ENCODE results near the gene APH1B.
"Not testable (repeated sequence)": the region's sequence is repeated elsewhere in the genome, so short reads cannot be mapped to it uniquely, and the experiment has no call there.

APH1B gene

GRCh38 chr15:63332367-63333124, 55.1 kb downstream of the APH1B start:
- DNase-seq: no peak

- no peak for DNase-seq
Measured at GRCh38 chr15:63334821-63335220, 57.4 kb downstream of the APH1B start.

- DNase-seq: no peak
Measured at GRCh38 chr15:63335543-63336240, 58.3 kb downstream of the APH1B start.

DNA sequence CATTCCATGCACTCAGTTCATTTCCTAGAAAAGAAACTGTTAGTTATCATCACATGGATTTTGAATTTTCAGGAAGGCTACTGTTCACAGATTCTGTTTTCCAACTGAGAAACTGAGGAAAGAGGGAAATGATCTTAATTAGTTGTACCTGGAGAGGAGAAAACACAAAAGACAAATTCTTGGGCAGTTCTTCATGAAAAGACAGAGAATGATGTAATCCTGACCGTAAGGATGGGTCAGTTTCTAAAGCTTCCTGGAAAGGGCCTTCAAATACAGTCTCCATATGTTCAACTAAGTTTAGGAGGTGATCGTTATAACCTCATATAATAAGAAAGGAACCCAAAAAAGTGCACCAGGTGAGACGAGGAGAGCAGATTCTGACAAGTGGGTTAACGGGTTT, 59.6 kb downstream of the APH1B start:
- DNase-seq: no peak

DNA sequence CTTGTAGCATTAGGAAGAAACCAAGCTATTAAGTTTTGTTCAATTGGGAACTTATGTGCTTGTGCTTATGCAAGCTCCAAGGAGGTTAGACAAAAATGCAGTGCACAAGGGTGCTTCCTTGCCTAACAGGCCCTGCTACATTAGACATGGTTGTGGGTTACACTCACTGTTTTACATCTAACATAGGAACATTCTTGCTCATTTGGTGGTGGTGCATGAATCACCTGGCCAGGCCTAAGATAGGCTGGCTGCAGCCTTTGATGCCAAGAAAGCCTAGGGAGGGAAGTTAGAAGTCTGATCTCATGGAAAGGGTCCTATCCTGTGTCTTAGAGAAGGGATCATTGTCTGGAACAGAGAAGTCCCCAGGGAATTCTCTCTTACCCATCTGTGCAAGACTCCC, 60.8 kb downstream of the APH1B start:
- DNase-seq: no peak

DNA sequence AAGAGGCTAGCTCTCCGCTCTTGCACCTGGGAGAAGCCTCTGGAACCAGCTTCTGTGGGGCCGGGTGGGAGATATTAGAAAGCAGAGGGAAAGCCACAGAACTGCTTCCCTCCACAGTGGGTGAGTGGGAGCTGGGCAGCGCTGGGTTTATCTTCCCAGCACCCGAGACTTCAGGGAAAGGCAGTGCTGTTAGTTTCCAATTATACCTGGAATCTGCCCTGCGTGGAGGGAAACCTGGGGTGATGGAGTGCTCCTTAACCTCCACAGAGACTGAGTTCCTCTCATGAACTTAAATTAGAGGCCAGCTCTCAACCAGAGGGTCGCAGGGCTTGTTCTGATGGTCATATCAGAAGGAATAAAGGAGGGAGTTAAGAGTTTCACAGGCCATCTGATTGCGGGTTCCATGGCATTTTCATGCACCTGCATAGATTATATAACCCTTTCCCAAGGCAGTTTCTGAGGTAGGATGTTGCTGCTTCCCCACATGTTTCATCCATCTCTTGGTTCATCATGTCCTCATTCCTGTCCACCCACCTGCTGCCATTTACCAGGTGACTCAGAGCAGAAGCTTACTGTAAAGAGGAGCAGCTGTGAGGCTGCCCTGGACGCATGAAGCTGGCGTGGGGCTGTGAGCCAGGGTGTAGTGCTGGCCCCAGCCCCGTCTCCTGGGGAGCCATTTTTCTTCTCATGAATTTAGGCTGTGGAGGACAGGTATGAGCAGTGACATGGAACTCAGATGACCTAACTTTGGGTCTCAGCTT, 61.8 kb downstream of the APH1B start:
- no peak for DNase-seq

GRCh38 chr15:63339836-63340235, 62.4 kb downstream of the APH1B start:
- DNase-seq: no peak

GRCh38 chr15:63340353-63340752, 62.9 kb downstream of the APH1B start:
- no peak for DNase-seq

DNA sequence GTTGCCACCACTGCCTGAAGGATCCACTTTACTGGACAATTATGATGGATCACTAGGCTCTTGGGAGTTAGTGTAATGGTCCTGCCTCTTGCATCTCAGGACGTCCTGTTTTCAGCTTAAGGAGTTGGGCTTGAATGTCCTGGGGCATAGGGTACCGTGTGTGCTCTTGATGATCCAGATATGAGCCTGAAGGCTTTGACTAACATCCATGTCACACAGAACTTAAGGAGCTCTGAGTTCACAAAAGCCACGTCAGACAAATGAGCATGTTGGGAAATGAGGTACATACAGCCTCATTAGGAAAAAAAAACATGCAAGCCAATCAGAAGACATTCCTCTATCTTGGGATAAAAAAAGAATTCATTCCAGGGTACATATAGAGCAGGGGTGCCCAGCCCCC, 63.5 kb downstream of the APH1B start:
- no peak for DNase-seq

- no peak for DNase-seq
Measured at GRCh38 chr15:63341898-63342297, 64.5 kb downstream of the APH1B start.

- DNase-seq: not testable (repeated sequence)
Measured at GRCh38 chr15:63342996-63343562, 65.7 kb downstream of the APH1B start.

DNA sequence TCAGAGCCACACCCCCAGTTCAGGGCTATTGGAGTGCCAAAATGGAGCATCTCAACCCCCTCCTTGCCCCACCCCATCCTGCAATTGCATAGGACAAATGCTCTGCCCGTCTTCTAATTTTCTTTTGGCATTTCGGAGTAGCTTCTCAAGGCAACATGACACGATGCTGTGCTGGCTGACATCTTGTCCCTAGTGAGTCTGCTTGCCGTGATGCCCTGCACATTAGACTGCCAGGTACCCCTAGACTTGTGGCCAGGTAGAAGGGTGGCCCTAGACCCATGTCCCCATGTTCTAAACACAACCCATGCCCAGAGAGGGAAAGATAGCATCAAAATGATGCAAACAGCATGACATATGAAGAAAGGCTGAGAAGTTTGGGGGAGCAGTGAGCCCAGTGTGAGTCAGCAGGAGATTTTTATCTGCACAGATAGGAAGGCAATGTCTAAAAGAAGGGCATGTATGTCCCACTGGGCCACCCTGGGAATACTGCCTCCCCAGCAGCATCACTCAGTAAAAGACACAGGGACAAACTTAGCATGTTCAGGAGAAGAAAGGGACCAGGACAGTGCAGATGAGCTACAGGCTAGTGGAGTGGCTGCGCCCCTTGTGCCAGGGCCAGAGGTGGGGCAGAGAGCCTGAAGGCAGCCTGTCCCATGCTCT, 67.5 kb downstream of the APH1B start:
- DNase-seq: no peak

DNA sequence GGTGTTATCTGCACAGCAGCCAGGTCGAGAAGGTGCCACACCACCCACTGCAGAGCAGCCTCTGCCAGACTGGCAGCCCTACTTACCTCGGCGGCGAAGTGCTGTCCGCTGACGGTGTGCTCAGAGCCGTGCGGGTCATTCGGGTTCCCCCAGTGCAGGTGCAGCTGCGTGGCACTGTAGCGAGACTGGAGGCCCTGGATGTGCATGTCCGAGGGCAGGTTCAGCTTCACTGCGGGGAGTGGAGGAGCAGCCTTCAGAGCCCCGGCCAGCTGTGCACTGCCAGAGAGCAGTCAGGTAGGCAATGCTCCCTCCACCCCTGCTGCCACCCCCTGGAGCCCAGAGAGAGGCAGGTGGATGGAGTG, 68.0 kb downstream of the APH1B start:
- DNase-seq: no peak

DNA sequence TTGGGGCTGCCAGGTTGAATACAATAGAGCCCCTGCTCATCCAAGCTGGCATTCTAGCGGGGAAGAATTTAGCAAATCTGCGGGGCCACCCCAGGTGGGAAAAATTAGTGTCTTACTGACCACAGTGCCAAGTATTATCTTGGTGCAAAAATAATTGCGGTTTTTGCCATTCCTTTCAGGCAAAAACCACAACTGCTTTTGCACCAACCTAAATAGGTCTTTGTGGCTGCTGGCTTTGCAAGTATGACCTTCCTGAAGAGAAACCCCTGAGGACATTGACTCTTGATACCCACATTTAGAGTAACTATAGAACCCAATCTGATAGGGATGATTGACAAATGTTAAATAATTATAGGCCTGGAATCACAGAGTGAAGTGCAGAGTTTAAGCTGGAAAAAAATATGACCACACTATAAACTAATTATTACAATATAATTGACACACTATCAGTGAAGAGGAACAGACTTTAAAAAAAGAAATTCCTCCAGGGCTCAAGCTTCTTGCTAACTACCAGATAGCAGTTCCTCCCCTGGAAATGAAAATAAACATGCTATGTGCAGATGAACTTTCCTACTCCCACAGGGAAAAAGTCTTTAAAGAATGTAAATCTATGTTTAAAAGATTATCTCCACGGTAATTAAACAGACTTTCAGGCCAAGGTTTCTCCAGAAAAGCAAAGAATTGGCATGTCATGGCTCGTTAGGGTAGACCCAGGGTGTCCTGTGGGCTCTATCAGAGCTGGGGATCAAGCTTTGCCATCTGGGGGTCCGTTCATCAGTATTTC, 69.9 kb downstream of the APH1B start:
- no peak for DNase-seq

DNA sequence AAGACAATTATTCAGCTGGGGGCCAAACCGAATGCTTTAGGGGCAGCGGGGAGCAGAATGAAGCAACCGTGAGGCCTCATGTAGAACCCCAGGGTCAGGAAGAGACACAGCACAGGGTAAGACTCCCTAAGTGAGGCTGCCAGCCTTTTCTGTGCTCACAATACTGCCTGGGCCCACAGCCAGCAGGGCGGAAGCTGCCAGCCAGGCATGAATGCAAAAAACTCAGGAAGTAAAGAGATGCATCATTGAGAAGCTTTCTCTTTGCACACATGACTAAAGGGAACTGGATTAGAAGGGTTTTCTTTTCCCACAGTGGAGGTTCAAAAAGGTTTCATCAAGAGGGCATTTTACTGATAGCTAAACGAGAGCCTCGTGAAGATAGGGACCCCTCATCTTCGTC, 71.0 kb downstream of the APH1B start:
- DNase-seq: no peak

GRCh38 chr15:63349156-63349555, 71.8 kb downstream of the APH1B start:
- no peak for DNase-seq

- DNase-seq: no peak
Measured at GRCh38 chr15:63349621-63350020, 72.2 kb downstream of the APH1B start.

- DNase-seq: no peak
Measured at GRCh38 chr15:63350178-63350621, 72.8 kb downstream of the APH1B start.

GRCh38 chr15:63351170-63351569, 73.8 kb downstream of the APH1B start:
- no peak for DNase-seq

- DNase-seq: no peak
Measured at GRCh38 chr15:63352808-63353207, 75.4 kb downstream of the APH1B start.

DNA sequence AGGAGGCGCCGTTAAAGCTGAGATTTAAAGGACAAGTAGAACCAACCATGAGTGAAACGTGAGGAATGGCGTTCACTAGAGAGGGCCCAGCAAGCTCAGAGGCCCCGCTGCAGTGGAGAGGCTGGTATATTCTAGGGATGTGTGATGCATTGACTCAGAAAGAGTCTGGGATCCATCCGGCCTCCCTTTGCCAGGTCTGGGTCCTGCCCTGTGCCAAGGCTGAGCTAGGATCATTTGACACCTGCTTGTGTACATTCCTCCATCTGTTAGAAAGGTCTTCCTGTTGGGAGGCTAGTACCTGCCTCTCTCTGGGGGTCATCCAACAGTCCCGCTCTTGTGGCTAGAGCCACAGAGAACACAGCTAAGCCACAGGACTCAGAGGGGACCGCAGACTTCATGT, 75.9 kb downstream of the APH1B start:
- DNase-seq: no peak

GRCh38 chr15:63353887-63354286, 76.5 kb downstream of the APH1B start:
- no peak for DNase-seq
